Neural cell (in vitro differentiated cells): ENCODE results near the gene CNTNAP1. TPM values are rescaled to one million over a fixed set of nuclear protein-coding genes. Genes with fewer than 3 reads are reported as not detected.

Experiments
- H2AFZ ChIP-seq: fragments of 200-600, 300-800 bp; sonication (generic), shearing (Covaris generic); 2 replicates; pipeline ENCODE4 v1.6.0; 2014; ENCODE audit warnings: low read depth, mild to moderate bottlenecking, antibody characterized with exemption, low read length, moderate library complexity
- H3F3A ChIP-seq: fragments of 200-600 bp; shearing (Covaris generic); 2 replicates; pipeline ENCODE4 v1.6.1; 2016; ENCODE audit warnings: mild to moderate bottlenecking, moderate library complexity, mixed read lengths, antibody characterized with exemption, low read length; ENCODE audit not compliant: insufficient read depth, poor library complexity, severe bottlenecking
- H3K27ac ChIP-seq: fragments of 200-600, 300-800 bp; sonication (generic), shearing (Covaris generic); 2 replicates; pipeline ENCODE4 v1.5.1; 2014; ENCODE audit warnings: mild to moderate bottlenecking, low read length, moderate library complexity
- H3K27me3 ChIP-seq: fragments of 300-800, 200-600 bp; sonication (generic), shearing (Covaris generic); 2 replicates; pipeline ENCODE4 v1.6.0; 2014; ENCODE audit warnings: mild to moderate bottlenecking, low read depth, low read length, moderate library complexity; ENCODE audit not compliant: insufficient read depth
- H3K36me3 ChIP-seq: fragments of 300-800, 200-600 bp; sonication (generic), shearing (Covaris generic); 2 replicates; pipeline ENCODE4 v1.5.1; 2014; ENCODE audit warnings: mild to moderate bottlenecking, antibody characterized with exemption, low read length, moderate library complexity; ENCODE audit not compliant: insufficient read depth
- H3K4me2 ChIP-seq: fragments of 300-800, 200-600 bp; sonication (generic), shearing (Covaris generic); 2 replicates; pipeline ENCODE4 v1.6.0; 2014; ENCODE audit warnings: mild to moderate bottlenecking, low read length
- H3K4me3 ChIP-seq: fragments of 300-800, 200-600 bp; sonication (generic), shearing (Covaris generic); 2 replicates; pipeline ENCODE4 v1.5.1; 2014; ENCODE audit warnings: mild to moderate bottlenecking, low read length, moderate library complexity
- H3K79me2 ChIP-seq: fragments of 200-600 bp; shearing (Covaris generic); replicated peaks from 2 replicates; pipeline ENCODE4 v1.6.0; 2014; ENCODE audit warnings: mild to moderate bottlenecking, low read length, moderate library complexity; ENCODE audit not compliant: insufficient read depth
- H3K9ac ChIP-seq: fragments of 300-800, 200-600 bp; sonication (generic), shearing (Covaris generic); 2 replicates; pipeline ENCODE4 v1.6.1; 2016; ENCODE audit warnings: mild to moderate bottlenecking, low read length, mixed read lengths
- H3K9me2 ChIP-seq: fragments of 200-600 bp; shearing (Covaris generic); 2 replicates; pipeline ENCODE4 v1.6.1; 2016; ENCODE audit warnings: mild to moderate bottlenecking, low read length, mixed read lengths; ENCODE audit not compliant: insufficient read depth
- H3K9me3 ChIP-seq: fragments of 200-600, 300-800 bp; sonication (generic), shearing (Covaris generic); 2 replicates; pipeline ENCODE4 v1.6.1; 2016; ENCODE audit warnings: mild to moderate bottlenecking, mixed run types, low read length, moderate library complexity, mixed read lengths
- H4K20me1 ChIP-seq: fragments of 200-600 bp; shearing (Covaris generic); 2 replicates; pipeline ENCODE4 v1.6.1; 2016; ENCODE audit warnings: mild to moderate bottlenecking, mixed run types; ENCODE audit not compliant: insufficient read depth
- EP300 ChIP-seq: fragments of 450-650 bp; conservative IDR thresholded peaks from 2 replicates; pipeline ENCODE4 v1.6.1; 2014; ENCODE audit warnings: antibody characterized with exemption, mild to moderate bottlenecking, moderate library complexity; ENCODE audit not compliant: poor library complexity, severe bottlenecking
- EZH2 ChIP-seq: fragments of 200-600, 300-800 bp; shearing (Covaris generic), sonication (generic); IDR thresholded peaks from 2 replicates; pipeline ENCODE4 v1.6.1; 2014; ENCODE audit warnings: antibody characterized with exemption, low read length, borderline replicate concordance, mild to moderate bottlenecking; ENCODE audit not compliant: insufficient read depth, poor library complexity, severe bottlenecking
- MXI1 ChIP-seq: fragments of 450-650 bp; conservative IDR thresholded peaks from 2 replicates; pipeline ENCODE4 v1.6.1; 2014; ENCODE audit warnings: antibody characterized with exemption, mild to moderate bottlenecking; ENCODE audit not compliant: poor library complexity, severe bottlenecking
- POLR2AphosphoS5 ChIP-seq: IDR thresholded peaks from 2 replicates; pipeline ENCODE4 v1.6.1; 2012
- RAD21 ChIP-seq: fragments of 450-650 bp; conservative IDR thresholded peaks from 2 replicates; pipeline ENCODE4 v1.6.1; 2014; ENCODE audit warnings: antibody characterized with exemption, mild to moderate bottlenecking, moderate library complexity
- REST ChIP-seq: IDR thresholded peaks from 2 replicates; pipeline ENCODE4 v1.6.1; 2012; ENCODE audit warnings: borderline replicate concordance
- SMC3 ChIP-seq: fragments of 450-650 bp; conservative IDR thresholded peaks from 2 replicates; pipeline ENCODE4 v1.6.1; 2014; ENCODE audit warnings: antibody characterized with exemption, mild to moderate bottlenecking, moderate library complexity; ENCODE audit not compliant: poor library complexity
- TAF1 ChIP-seq: IDR thresholded peaks from 2 replicates; pipeline ENCODE4 v1.6.1; 2012; ENCODE audit warnings: low read depth
- polyA plus RNA-seq: library from polyadenylated mRNA; depleted of rRNA; stranded (reverse); fragments of >200 nt; gene quantifications from 2 replicates; pipeline ENCODE4 v1.2.3, GENCODE V29; 2014
- TF ChIP-seq, protein P1 (sequence below): fragments of 450-650 bp; IDR thresholded peaks from 2 replicates; pipeline ENCODE4 v1.5.1; 2014; ENCODE audit warnings: antibody characterized with exemption, mild to moderate bottlenecking, moderate library complexity; ENCODE audit not compliant: poor library complexity, severe bottlenecking

CNTNAP1 gene
- polyA plus RNA-seq, 1 donor from 2014 or later: 21.9 TPM

DNA sequence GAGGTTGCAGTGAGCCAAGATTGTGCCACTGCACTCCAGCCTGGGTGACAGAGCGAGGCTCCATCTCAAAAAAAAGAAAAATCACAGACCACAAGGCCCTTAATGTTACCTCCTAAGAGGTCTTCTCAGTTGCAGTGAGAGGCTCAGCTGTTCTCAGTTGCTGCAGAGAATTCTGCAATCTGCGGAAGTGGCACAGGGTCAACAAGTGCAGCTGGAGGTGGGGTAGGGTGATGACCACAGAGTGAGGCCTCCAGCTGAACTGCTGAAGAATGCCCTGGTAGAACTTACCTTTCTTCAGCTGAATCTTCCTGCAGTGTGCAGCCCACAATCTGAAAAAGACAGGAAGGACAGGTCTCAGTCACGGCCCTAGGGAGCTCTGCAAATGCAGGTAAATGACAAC is 26.3 kb downstream of the CNTNAP1 start:
- Histone ChIP-seq H3K4me3 (no peak overlapping the region), H2AFZ (no peak overlapping the region), H3K27ac (no peak overlapping the region), H3K79me2 (no peaks in the 10 kb centered on the region), H3K4me2 (no peak overlapping the region), H3K9ac (no peak overlapping the region), H4K20me1 (no peaks in the 10 kb centered on the region), H3K36me3 (no peaks in the 10 kb centered on the region), H3F3A (no peaks in the 10 kb centered on the region), H3K9me2 (no peaks in the 10 kb centered on the region), H3K27me3 (no peaks in the 10 kb centered on the region), H3K9me3 (no peaks in the 10 kb centered on the region)
- TF ChIP-seq SMC3 (no peak), POLR2AphosphoS5 (no peak), RAD21 (no peak), EZH2 (no peak), MXI1 (no peak), REST (no peak), TAF1 (no peak), EP300 (no peak)
- TF ChIP-seq, protein P1, sequence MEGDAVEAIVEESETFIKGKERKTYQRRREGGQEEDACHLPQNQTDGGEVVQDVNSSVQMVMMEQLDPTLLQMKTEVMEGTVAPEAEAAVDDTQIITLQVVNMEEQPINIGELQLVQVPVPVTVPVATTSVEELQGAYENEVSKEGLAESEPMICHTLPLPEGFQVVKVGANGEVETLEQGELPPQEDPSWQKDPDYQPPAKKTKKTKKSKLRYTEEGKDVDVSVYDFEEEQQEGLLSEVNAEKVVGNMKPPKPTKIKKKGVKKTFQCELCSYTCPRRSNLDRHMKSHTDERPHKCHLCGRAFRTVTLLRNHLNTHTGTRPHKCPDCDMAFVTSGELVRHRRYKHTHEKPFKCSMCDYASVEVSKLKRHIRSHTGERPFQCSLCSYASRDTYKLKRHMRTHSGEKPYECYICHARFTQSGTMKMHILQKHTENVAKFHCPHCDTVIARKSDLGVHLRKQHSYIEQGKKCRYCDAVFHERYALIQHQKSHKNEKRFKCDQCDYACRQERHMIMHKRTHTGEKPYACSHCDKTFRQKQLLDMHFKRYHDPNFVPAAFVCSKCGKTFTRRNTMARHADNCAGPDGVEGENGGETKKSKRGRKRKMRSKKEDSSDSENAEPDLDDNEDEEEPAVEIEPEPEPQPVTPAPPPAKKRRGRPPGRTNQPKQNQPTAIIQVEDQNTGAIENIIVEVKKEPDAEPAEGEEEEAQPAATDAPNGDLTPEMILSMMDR: no peak

GRCh38 chr17:42709561-42709960 is 27.2 kb downstream of the CNTNAP1 start:
- H3K9ac ChIP-seq: no peak overlapping the region
- no peaks in the 10 kb centered on the region for H3F3A ChIP-seq
- H3K27ac ChIP-seq: no peak overlapping the region

More at GRCh38 chr17:42709561-42709960, 27.2 kb downstream of the CNTNAP1 start:
- Histone ChIP-seq H3K27me3 (no peaks in the 10 kb centered on the region), H4K20me1 (no peaks in the 10 kb centered on the region), H2AFZ (no peak overlapping the region), H3K4me2 (no peak overlapping the region), H3K79me2 (no peaks in the 10 kb centered on the region), H3K36me3 (no peaks in the 10 kb centered on the region), H3K9me2 (no peaks in the 10 kb centered on the region), H3K9me3 (no peaks in the 10 kb centered on the region), H3K4me3 (no peak overlapping the region)
- TF ChIP-seq SMC3 (no peak), RAD21 (no peak)
